Measurements from ENCODE around the gene USP13.

GRCh38 chr3:179653096-179653797 is 407 bp downstream of the USP13 start:
- TF ChIP-seq SUZ12 (IDR thresholded peaks at IDR 0.05; ENCODE audit: extremely low read depth, insufficient read depth, insufficient read length) (no peak), ZNF274 (IDR thresholded peaks at IDR 0.05; ENCODE audit: low read depth, low read length) (no peak), YY1 (IDR thresholded peaks at IDR 0.05; ENCODE audit: insufficient read depth, insufficient read length) (no peak)
